ENCODE results near the gene RNF166. TPM values are rescaled to one million over a fixed set of nuclear protein-coding genes. Genes with fewer than 3 reads are reported as not detected.

The RNF166 gene
- total RNA-seq, 2 experiments from 2014 or later: 48.8 to 52.6 TPM

- ChIA-PET POLR2A (interaction anchor here (0.6 to 1.4 kb wide), 5 partner anchors 12 to 49 kb away, joined by 3 to 5 read pairs (median 3); partner anchors contain the start of genes CYBA and MVD), CTCF (interaction anchor here (1.0 to 1.7 kb wide), 2 partner anchors 10 to 13 kb away, joined by 4 to 8 read pairs; no protein-coding TSS in a partner anchor)
Observed at GRCh38 chr16:88688013-88688778, 18.0 kb downstream of the RNF166 start.

GRCh38 chr16:88687676-88688012 lies 18.6 kb downstream of the RNF166 start:
- ChIA-PET CTCF (interaction anchor here (1.0 to 1.7 kb wide), 3 partner anchors 11 to 14 kb away, joined by 4 to 8 read pairs (median 5); no protein-coding TSS in a partner anchor), POLR2A (interaction anchor here (0.8 to 1.4 kb wide), 5 partner anchors 13 to 50 kb away, joined by 3 to 5 read pairs (median 4); partner anchors contain the start of genes CYBA and MVD)

GRCh38 chr16:88687254-88687576 lies 19.0 kb downstream of the RNF166 start:
- ChIA-PET POLR2A (interaction anchor here (0.8 to 1.4 kb wide), 5 partner anchors 13 to 50 kb away, joined by 3 to 5 read pairs (median 4); partner anchors contain the start of genes CYBA and MVD), CTCF (interaction anchor here (1.0 to 1.7 kb wide), 3 partner anchors 11 to 14 kb away, joined by 4 to 8 read pairs (median 5); no protein-coding TSS in a partner anchor)

- CTCF ChIA-PET: interaction anchor here (1.1 to 1.7 kb wide), 2 partner anchors 14 to 15 kb away, joined by 5 to 8 read pairs; no protein-coding TSS in a partner anchor
- POLR2A ChIA-PET: interaction anchor here (0.6 to 1.4 kb wide), 5 partner anchors 14 to 49 kb away, joined by 3 to 5 read pairs (median 4); partner anchors contain the start of genes CYBA and MVD
Observed at GRCh38 chr16:88686439-88687253, 19.6 kb downstream of the RNF166 start, which contains the start of gene SNAI3. TSS of gene SNAI3 (minus strand) at chr16:88686507. CDS start at chr16:88686406, 101 bp downstream.

GRCh38 chr16:88686062-88686438 lies 20.2 kb downstream of the RNF166 start:
- CTCF ChIA-PET: no interaction called here
- POLR2A ChIA-PET: interaction anchor here (0.6 to 1.0 kb wide), 3 partner anchors 10 to 18 kb away, joined by 3 to 4 read pairs (median 4); no protein-coding TSS in a partner anchor

GRCh38 chr16:88685156-88686061 lies 20.8 kb downstream of the RNF166 start:
- ChIA-PET CTCF (interaction anchor here (0.7 to 1.6 kb wide), 5 partner anchors 13 to 36 kb away, joined by 3 to 7 read pairs (median 4); no protein-coding TSS in a partner anchor), POLR2A (interaction anchor here (0.6 to 1.0 kb wide), 3 partner anchors 11 to 19 kb away, joined by 3 to 4 read pairs (median 4); no protein-coding TSS in a partner anchor)

- POLR2A ChIA-PET: interaction anchor here (0.5 to 1.0 kb wide), 2 partner anchors 16 to 47 kb away, joined by 4 read pairs; no protein-coding TSS in a partner anchor
- CTCF ChIA-PET: interaction anchor here (0.7 to 1.6 kb wide), 5 partner anchors 12 to 35 kb away, joined by 3 to 7 read pairs (median 4); no protein-coding TSS in a partner anchor
Observed at GRCh38 chr16:88684569-88685155, 21.5 kb downstream of the RNF166 start.

GRCh38 chr16:88681709-88682451 lies 24.3 kb downstream of the RNF166 start:
- CTCF ChIA-PET: interaction anchor here (1.3 to 2.9 kb wide), 6 partner anchors 11 to 49 kb away, joined by 3 to 15 read pairs (median 5); no protein-coding TSS in a partner anchor
- POLR2A ChIA-PET: interaction anchor here (0.9 to 1.4 kb wide), 4 partner anchors 20 to 111 kb away, joined by 4 to 5 read pairs (median 4); partner anchors contain the start of gene ZC3H18

- ChIA-PET POLR2A (interaction anchor here (0.9 to 1.4 kb wide), 3 partner anchors 21 to 111 kb away, joined by 4 to 5 read pairs (median 4); partner anchors contain the start of gene ZC3H18), CTCF (interaction anchor here (0.6 to 2.9 kb wide), 10 partner anchors 10 to 105 kb away, joined by 3 to 15 read pairs (median 4); no protein-coding TSS in a partner anchor)
Observed at GRCh38 chr16:88681084-88681680, 25.0 kb downstream of the RNF166 start.

GRCh38 chr16:88680554-88681083 lies 25.6 kb downstream of the RNF166 start:
- POLR2A ChIA-PET: interaction anchor here (0.9 kb wide), 1 partner anchor 21 kb away, joined by 4 read pairs; no protein-coding TSS in a partner anchor
- CTCF ChIA-PET: interaction anchor here (0.6 to 2.9 kb wide), 11 partner anchors 10 to 105 kb away, joined by 3 to 15 read pairs (median 4); no protein-coding TSS in a partner anchor

- POLR2A ChIA-PET: no interaction called here
- CTCF ChIA-PET: no interaction called here
Observed at GRCh38 chr16:88678224-88678979, 27.8 kb downstream of the RNF166 start.

- POLR2A ChIA-PET: no interaction called here
- CTCF ChIA-PET: no interaction called here
Observed at GRCh38 chr16:88677721-88678120, 28.5 kb downstream of the RNF166 start.

GRCh38 chr16:88676502-88677242 lies 29.5 kb downstream of the RNF166 start:
- POLR2A ChIA-PET: no interaction called here
- CTCF ChIA-PET: no interaction called here

- ChIA-PET POLR2A (interaction anchor here (0.6 kb wide), 2 partner anchors 10 to 131 kb away, joined by 3 read pairs; no protein-coding TSS in a partner anchor), CTCF (no interaction called here)
Observed at GRCh38 chr16:88673716-88674379, 32.4 kb downstream of the RNF166 start.
